ENCODE results near the gene SH2D6. TPM values are rescaled to one million over a fixed set of nuclear protein-coding genes. Genes with fewer than 3 reads are reported as not detected.
"Not testable (repeated sequence)": the region's sequence is repeated elsewhere in the genome, so short reads cannot be mapped to it uniquely, and the experiment has no call there.

The SH2D6 gene
- total RNA-seq, 2 donors from 2014 or later = 4.7 to 6.3 TPM

GRCh38 chr2:85435220-85435958 lies 16.9 kb downstream of the SH2D6 start:
- DNase-seq (no peak), ATAC-seq (no peak)
- intact Hi-C loops (cut with DNase I, micrococcal nuclease) = no loop called here

GRCh38 chr2:85435981-85436835 lies 17.7 kb downstream of the SH2D6 start:
- DNase-seq = no peak
- intact Hi-C loops (cut with DNase I, micrococcal nuclease) = no loop called here
- no peak for ATAC-seq

- no peak for DNase-seq
- intact Hi-C loops (cut with DNase I, micrococcal nuclease) = no loop called here
- ATAC-seq = no peak
Observed at GRCh38 chr2:85436836-85437487, 18.4 kb downstream of the SH2D6 start.

GRCh38 chr2:85437488-85438200 lies 19.1 kb downstream of the SH2D6 start:
- peak; percentile 86 to 87 for DNase-seq
- intact Hi-C loops (cut with DNase I, micrococcal nuclease) = no loop called here
- peak; percentile 78 for ATAC-seq

- DNase-seq (peak in 1 of 2 donors; percentile 39), ATAC-seq (peak; percentile 15)
- intact Hi-C loops (cut with DNase I, micrococcal nuclease) = no loop called here
Observed at GRCh38 chr2:85438201-85439024, 19.9 kb downstream of the SH2D6 start.

GRCh38 chr2:85439025-85439472 lies 20.5 kb downstream of the SH2D6 start:
- DNase-seq = peak in 1 of 2 donors; percentile 6
- no peak for ATAC-seq
- intact Hi-C loops (cut with DNase I, micrococcal nuclease) = no loop called here

GRCh38 chr2:85439569-85439968 lies 21.1 kb downstream of the SH2D6 start:
- intact Hi-C loops (cut with DNase I, micrococcal nuclease); ATAC-seq: not testable (repeated sequence)
- peak in 1 of 2 donors; percentile 3 for DNase-seq

GRCh38 chr2:85439986-85440385 lies 21.5 kb downstream of the SH2D6 start:
- intact Hi-C loops (cut with DNase I, micrococcal nuclease) = no loop called here
- ATAC-seq (no peak), DNase-seq (peak in 1 of 2 donors; percentile 6)

GRCh38 chr2:85440729-85441128 lies 22.2 kb downstream of the SH2D6 start:
- ATAC-seq (no peak), DNase-seq (no peak)
- intact Hi-C loops (cut with DNase I, micrococcal nuclease) = no loop called here

GRCh38 chr2:85441864-85442263 lies 23.4 kb downstream of the SH2D6 start:
- DNase-seq = no peak
- intact Hi-C loops (cut with DNase I, micrococcal nuclease) = no loop called here
- ATAC-seq = no peak

- intact Hi-C loops (cut with DNase I, micrococcal nuclease) = no loop called here
- ATAC-seq = no peak
- no peak for DNase-seq
Observed at GRCh38 chr2:85444629-85445172, 26.2 kb downstream of the SH2D6 start.

GRCh38 chr2:85445316-85446295 lies 27.1 kb downstream of the SH2D6 start:
- ATAC-seq (peak; percentile 30), DNase-seq (no peak)
- intact Hi-C loops (cut with DNase I, micrococcal nuclease) = no loop called here

- intact Hi-C loops (cut with DNase I, micrococcal nuclease) = no loop called here
- ATAC-seq (no peak), DNase-seq (no peak)
Observed at GRCh38 chr2:85446296-85447221, 28.0 kb downstream of the SH2D6 start.

GRCh38 chr2:85447222-85447585 lies 28.7 kb downstream of the SH2D6 start:
- intact Hi-C loops (cut with DNase I, micrococcal nuclease) = no loop called here
- ATAC-seq = no peak
- peak in 1 of 2 donors; percentile 3 for DNase-seq

- no peak for DNase-seq
- ATAC-seq = no peak
- intact Hi-C loops (cut with DNase I, micrococcal nuclease) = no loop called here
Observed at GRCh38 chr2:85448461-85449213, 30.1 kb downstream of the SH2D6 start.

Measured in left colon (tissue), 2 donors.